GM19438 (cell line): ENCODE results near the gene BACH2.
"Not testable (repeated sequence)": the region's sequence is repeated elsewhere in the genome, so short reads cannot be mapped to it uniquely, and the experiment has no call there.

ENCODE experiments used
- ATAC-seq: cut with Tn5 transposase; IDR thresholded peaks from one replicate; pipeline ENCODE4 v1.9.1; 2021; ENCODE audit warnings: low read depth; ENCODE audit not compliant: unreplicated experiment

BACH2 gene

GRCh38 chr6:90284236-90285041, 12.2 kb downstream of the BACH2 start:
- peak; percentile 75 for ATAC-seq

GRCh38 chr6:90282265-90282664, 14.4 kb downstream of the BACH2 start:
- ATAC-seq: not testable (repeated sequence)

- no peak for ATAC-seq
Observed at GRCh38 chr6:90278129-90278528, 18.5 kb downstream of the BACH2 start.

GRCh38 chr6:90277302-90278011, 19.2 kb downstream of the BACH2 start:
- ATAC-seq: no peak

- ATAC-seq: no peak
Observed at GRCh38 chr6:90274451-90275030, 22.1 kb downstream of the BACH2 start.

GRCh38 chr6:90273863-90274262, 22.8 kb downstream of the BACH2 start:
- no peak for ATAC-seq

- ATAC-seq: no peak
Observed at GRCh38 chr6:90272895-90273294, 23.7 kb downstream of the BACH2 start.

GRCh38 chr6:90271831-90272230, 24.8 kb downstream of the BACH2 start:
- no peak for ATAC-seq

GRCh38 chr6:90269334-90269733, 27.3 kb downstream of the BACH2 start:
- ATAC-seq: no peak

GRCh38 chr6:90268178-90268577, 28.5 kb downstream of the BACH2 start:
- no peak for ATAC-seq

GRCh38 chr6:90266905-90267621, 29.6 kb downstream of the BACH2 start:
- ATAC-seq: no peak

GRCh38 chr6:90264561-90264960, 32.1 kb downstream of the BACH2 start:
- ATAC-seq: no peak

- no peak for ATAC-seq
Observed at GRCh38 chr6:90263633-90264032, 33.0 kb downstream of the BACH2 start.

- no peak for ATAC-seq
Observed at GRCh38 chr6:90261801-90262200, 34.8 kb downstream of the BACH2 start.

- no peak for ATAC-seq
Observed at GRCh38 chr6:90257486-90257738, 39.2 kb downstream of the BACH2 start.

GRCh38 chr6:90256698-90257485, 39.8 kb downstream of the BACH2 start:
- ATAC-seq: no peak

GRCh38 chr6:90253631-90254030, 43.0 kb downstream of the BACH2 start:
- no peak for ATAC-seq

GRCh38 chr6:90251295-90251992, 45.2 kb downstream of the BACH2 start:
- ATAC-seq: peak; percentile 86

- no peak for ATAC-seq
Observed at GRCh38 chr6:90250405-90250804, 46.2 kb downstream of the BACH2 start.

- ATAC-seq: no peak
Observed at GRCh38 chr6:90249458-90249857, 47.2 kb downstream of the BACH2 start.
